Endodermal cell (in vitro differentiated cells): ENCODE measurements around the gene CDKN1C. TPM values are rescaled to one million over a fixed set of nuclear protein-coding genes. Genes with fewer than 3 reads are reported as not detected.
A peak's percentile ranks its signal among the peaks of the same experiment; 100 is the strongest.

ENCODE experiments used
- DNase-seq: peaks from one replicate; pipeline ENCODE4 v3.0.0-alpha.2; 2017
- H3K27ac ChIP-seq: 2 replicates; pipeline ENCODE4 v1.5.1; 2013; ENCODE audit warnings: mild to moderate bottlenecking, low read depth, low read length, moderate library complexity
- H3K27me3 ChIP-seq: 2 replicates; pipeline ENCODE4 v1.6.1; 2013; ENCODE audit warnings: mild to moderate bottlenecking, low read length, moderate library complexity; ENCODE audit not compliant: insufficient read depth, control insufficient read depth, poor library complexity, severe bottlenecking
- H3K36me3 ChIP-seq: 2 replicates; pipeline ENCODE4 v1.7.0; 2013; ENCODE audit warnings: mild to moderate bottlenecking, low read length, moderate library complexity; ENCODE audit not compliant: control insufficient read depth, insufficient read depth
- H3K4me1 ChIP-seq: one replicate; pipeline ENCODE4 v1.7.0; 2013; ENCODE audit warnings: low read length; ENCODE audit not compliant: control insufficient read depth, insufficient read depth
- H3K4me3 ChIP-seq: 2 replicates; pipeline ENCODE4 v1.5.1; 2013; ENCODE audit warnings: mild to moderate bottlenecking, low read length, moderate library complexity
- H3K9ac ChIP-seq: 2 replicates; pipeline ENCODE4 v1.6.1; 2013; ENCODE audit warnings: mild to moderate bottlenecking, low read length, moderate library complexity; ENCODE audit not compliant: poor library complexity, severe bottlenecking; ENCODE audit errors: extremely low read depth
- H3K9me3 ChIP-seq: 2 replicates; pipeline ENCODE4 v1.6.1; 2013; ENCODE audit warnings: mild to moderate bottlenecking, low read length, moderate library complexity; ENCODE audit not compliant: control insufficient read depth
- H3K27ac Mint-ChIP-seq: 2 replicates; pipeline ENCODE4 v1.8.0; 2020; ENCODE audit warnings: mixed read lengths
- H3K27me3 Mint-ChIP-seq: 2 replicates; pipeline ENCODE4 v1.8.0; 2021; ENCODE audit warnings: mild to moderate bottlenecking, mixed read lengths; ENCODE audit not compliant: insufficient read depth
- H3K36me3 Mint-ChIP-seq: 2 replicates; pipeline ENCODE4 v1.8.0; 2020; ENCODE audit warnings: low read depth, mixed read lengths
- H3K4me1 Mint-ChIP-seq: 2 replicates; pipeline ENCODE4 v1.8.0; 2020; ENCODE audit warnings: mixed read lengths
- H3K4me3 Mint-ChIP-seq: 2 replicates; pipeline ENCODE4 v1.8.0; 2020; ENCODE audit warnings: mild to moderate bottlenecking, moderate library complexity, mixed read lengths
- H3K9me3 Mint-ChIP-seq: 2 replicates; pipeline ENCODE4 v1.8.0; 2020; ENCODE audit warnings: mild to moderate bottlenecking, mixed read lengths
- WGBS, 2 experiments: methylation state at CpG; one replicate each; pipeline versions ENCODE4 v1.1.5 to v1.1.7; 2013; ENCODE audit warnings: missing lambda C conversion rate in 2 of 2, mixed read lengths in 1 of 2; ENCODE audit not compliant: insufficient coverage in 1 of 2, insufficient read length in 1 of 2; 5-methylcytosine and 5-hydroxymethylcytosine counted together
- long read RNA-seq, 4 experiments: library from polyadenylated mRNA in 2 of 4; library from RNA in 1 of 4; library from capped mRNA in 1 of 4; stranded (forward) in 3 of 4; unstranded in 1 of 4; transcript quantifications; one replicate each; pipeline ENCODE4 v2.0.0, GENCODE V29; 2020 to 2021; ENCODE audit warnings: inconsistent platforms in 1 of 4
- polyA plus RNA-seq, 2 experiments: library from polyadenylated mRNA; stranded (reverse); fragments of 50-300 nt; gene quantifications; one replicate each; pipeline ENCODE4 v1.2.3, GENCODE V29; 2013
- total RNA-seq, 2 donors: library from RNA; stranded (reverse); fragmentation: NEBNext Ultra II Directional in 1 of 2; extraction: Animal tissue kit (Norgen Biotek cat#: 25700) in 1 of 2; gene quantifications; 2 replicates in 1 of 2; 3 replicates in 1 of 2; pipeline ENCODE4 v1.2.1, GENCODE V29; 2021
- TF ChIP-seq, protein P1 (sequence below): fragments of 200-600 bp; sonication (generic); conservative IDR thresholded peaks from 2 replicates; pipeline ENCODE4 v1.5.0; 2021; ENCODE audit warnings: antibody characterized with exemption, mild to moderate bottlenecking

CDKN1C gene
- 10 to 100 TPM; 37.6 to 60.9 TPM for total RNA-seq
- 174 TPM for polyA plus RNA-seq (2013, experiment 1 of 2)
- polyA plus RNA-seq (2013, experiment 2 of 2), result 148 TPM
- long read RNA-seq, experiment 1, transcript CDKN1C-203 (3 exons, 1,930 nt), result minor isoform, 7 of 36 reads
- long read RNA-seq, experiment 1, transcript CDKN1C-204 (4 exons, 1,771 nt), result major isoform, 21 of 36 reads
- long read RNA-seq, experiment 1, partial matches to known transcripts, result 1 of 36 reads
- long read RNA-seq, experiment 1, other reads (novel, unspliced or antisense), result 5 of 36 reads
- long read RNA-seq, experiment 2, transcript CDKN1C-204 (4 exons, 1,771 nt), result major isoform, 66 of 88 reads
- long read RNA-seq, experiment 2, transcript CDKN1C-203 (3 exons, 1,930 nt), result minor isoform, 6 of 88 reads
- long read RNA-seq, experiment 2, partial matches to known transcripts, result 1 of 88 reads
- long read RNA-seq, experiment 2, other reads (novel, unspliced or antisense), result 12 of 88 reads
- long read RNA-seq, experiment 3, transcript CDKN1C-201 (4 exons, 1,193 nt), result major isoform, 9 of 10 reads
- long read RNA-seq, experiment 3, partial matches to known transcripts, result 0 of 10 reads
- long read RNA-seq, experiment 3, other reads (novel, unspliced or antisense), result 1 of 10 reads
- long read RNA-seq, experiment 4, result 0 reads

GRCh38 chr11:2885678-2886081 is at the start of gene CDKN1C:
TSS of gene CDKN1C (minus strand) at chr11:2885775. CDS start at chr11:2885456, 319 bp downstream.
- no peaks in the 10 kb centered on the region for H3K9me3 Mint-ChIP-seq
- peak within 1 kb of the TSS; percentile 55 for H3K27ac Mint-ChIP-seq
- peaks cover 65% of the 10 kb centered on the region for H3K27me3 Mint-ChIP-seq
- peak within 1 kb of the TSS; percentile 44 for H3K9ac ChIP-seq
- peaks cover 13% of the 10 kb centered on the region for H3K4me1 Mint-ChIP-seq
- 0 to 1% methylated on average over 13 to 49 of the region's 61 CpGs for WGBS, 2 experiments
- H3K4me1 ChIP-seq, result peaks cover 5% of the 10 kb centered on the region
- peaks cover 38% of the 10 kb centered on the region for H3K27me3 ChIP-seq
- H3K27ac ChIP-seq, result peak within 1 kb of the TSS; percentile 76
- peaks cover 5% of the 10 kb centered on the region for H3K36me3 Mint-ChIP-seq
- no peaks in the 10 kb centered on the region for H3K9me3 ChIP-seq
- H3K4me3 Mint-ChIP-seq, result peak within 1 kb of the TSS; percentile 75
- no peaks in the 10 kb centered on the region for H3K36me3 ChIP-seq
- peak within 1 kb of the TSS; percentile 77 for H3K4me3 ChIP-seq
- peak; percentile 95 for DNase-seq
- TF ChIP-seq, protein P1, sequence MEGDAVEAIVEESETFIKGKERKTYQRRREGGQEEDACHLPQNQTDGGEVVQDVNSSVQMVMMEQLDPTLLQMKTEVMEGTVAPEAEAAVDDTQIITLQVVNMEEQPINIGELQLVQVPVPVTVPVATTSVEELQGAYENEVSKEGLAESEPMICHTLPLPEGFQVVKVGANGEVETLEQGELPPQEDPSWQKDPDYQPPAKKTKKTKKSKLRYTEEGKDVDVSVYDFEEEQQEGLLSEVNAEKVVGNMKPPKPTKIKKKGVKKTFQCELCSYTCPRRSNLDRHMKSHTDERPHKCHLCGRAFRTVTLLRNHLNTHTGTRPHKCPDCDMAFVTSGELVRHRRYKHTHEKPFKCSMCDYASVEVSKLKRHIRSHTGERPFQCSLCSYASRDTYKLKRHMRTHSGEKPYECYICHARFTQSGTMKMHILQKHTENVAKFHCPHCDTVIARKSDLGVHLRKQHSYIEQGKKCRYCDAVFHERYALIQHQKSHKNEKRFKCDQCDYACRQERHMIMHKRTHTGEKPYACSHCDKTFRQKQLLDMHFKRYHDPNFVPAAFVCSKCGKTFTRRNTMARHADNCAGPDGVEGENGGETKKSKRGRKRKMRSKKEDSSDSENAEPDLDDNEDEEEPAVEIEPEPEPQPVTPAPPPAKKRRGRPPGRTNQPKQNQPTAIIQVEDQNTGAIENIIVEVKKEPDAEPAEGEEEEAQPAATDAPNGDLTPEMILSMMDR, result no peak

DNA sequence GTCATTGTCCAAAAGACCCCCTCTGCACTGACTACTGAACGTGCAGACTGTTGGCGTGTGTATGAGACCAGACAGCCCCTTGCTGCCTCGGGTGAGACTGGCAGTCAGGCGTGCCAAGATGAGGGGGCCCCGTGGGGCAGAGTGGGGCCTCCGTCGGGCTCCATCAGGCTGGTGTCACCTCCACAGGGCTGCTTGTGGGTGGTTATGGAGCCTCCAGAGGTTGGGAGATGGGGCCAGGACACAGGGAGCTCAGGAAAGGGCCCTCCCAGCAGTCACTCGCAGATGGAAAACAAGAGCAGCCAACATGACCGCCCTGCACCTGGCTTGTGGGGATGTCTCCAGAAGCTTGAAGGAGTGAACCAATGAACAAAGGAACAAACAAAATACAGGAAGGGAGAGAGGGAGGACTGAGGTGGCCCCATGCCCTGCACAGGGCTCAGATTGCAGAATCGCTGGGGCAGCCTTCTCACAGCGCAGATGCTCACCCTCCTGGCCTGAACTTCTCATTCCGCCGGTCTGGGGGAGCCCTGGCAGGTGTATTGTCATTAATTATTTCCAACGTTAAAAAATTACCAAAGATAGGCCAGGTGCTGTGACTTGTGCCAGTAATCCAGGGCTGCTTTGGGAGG is 49.1 kb upstream of the CDKN1C start:
- WGBS, 2 experiments, result 93 to 94% methylated on average over 7 to 14 of the region's 14 CpGs
- Mint-ChIP-seq H3K9me3 (peaks cover 30% of the 10 kb centered on the region), H3K4me1 (peaks cover 3% of the 10 kb centered on the region), H3K4me3 (no peak overlapping the region), H3K27me3 (peaks cover 9% of the 10 kb centered on the region), H3K36me3 (peaks cover 20% of the 10 kb centered on the region), H3K27ac (no peak overlapping the region)
- no peaks in the 10 kb centered on the region for H3K36me3 ChIP-seq
- H3K9me3 ChIP-seq, result peaks cover 33% of the 10 kb centered on the region
- TF ChIP-seq, protein P1, result no peak
- H3K9ac ChIP-seq, result no peak overlapping the region
- DNase-seq, result no peak
- peaks cover 7% of the 10 kb centered on the region for H3K27me3 ChIP-seq
- H3K27ac ChIP-seq, result no peak overlapping the region
- H3K4me3 ChIP-seq, result no peak overlapping the region
- H3K4me1 ChIP-seq, result no peaks in the 10 kb centered on the region

GRCh38 chr11:2934021-2934550 is 48.5 kb upstream of the CDKN1C start:
- H3K36me3 ChIP-seq, result no peaks in the 10 kb centered on the region
- Mint-ChIP-seq H3K4me3 (no peak overlapping the region), H3K27ac (peak overlapping the region; percentile 44), H3K36me3 (peaks cover 16% of the 10 kb centered on the region), H3K27me3 (peaks cover 10% of the 10 kb centered on the region), H3K4me1 (peaks cover 3% of the 10 kb centered on the region), H3K9me3 (peaks cover 23% of the 10 kb centered on the region)
- H3K9me3 ChIP-seq, result peaks cover 26% of the 10 kb centered on the region
- DNase-seq, result no peak
- TF ChIP-seq, protein P1, result no peak
- H3K27ac ChIP-seq, result no peak overlapping the region
- no peaks in the 10 kb centered on the region for H3K4me1 ChIP-seq
- WGBS, 2 experiments, result 82 to 100% methylated on average over 4 to 7 of the region's 7 CpGs
- H3K9ac ChIP-seq, result no peak overlapping the region
- H3K4me3 ChIP-seq, result no peak overlapping the region
- H3K27me3 ChIP-seq, result peaks cover 12% of the 10 kb centered on the region
